HL-60 (cell line): ENCODE results near the gene AGL.
A peak's percentile ranks its signal among the peaks of the same experiment; 100 is the strongest.

Source experiments
- DNase-seq, 2 experiments: peaks; one replicate each; pipeline ENCODE4 v3.0.0-alpha.2; 2010 to 2020; ENCODE audit warnings: low read depth in 1 of 2, low spot score in 1 of 2
- H3K27ac ChIP-seq: fragments of 250-450 bp; sonication (Bioruptor Pico); replicated peaks from 2 replicates; pipeline ENCODE4 v1.5.1; 2020; ENCODE audit warnings: mild to moderate bottlenecking, moderate library complexity
- H3K27me3 ChIP-seq: fragments of 250-450 bp; sonication (Bioruptor Pico); 2 replicates; pipeline ENCODE4 v1.5.1; 2021; ENCODE audit warnings: mild to moderate bottlenecking, moderate library complexity; ENCODE audit not compliant: insufficient read depth, poor library complexity, severe bottlenecking
- H3K4me3 ChIP-seq: replicated peaks from 2 replicates; pipeline ENCODE4 v1.5.1; 2011; ENCODE audit warnings: mild to moderate bottlenecking, control low read depth, low read length; ENCODE audit not compliant: insufficient read depth
- GABPA ChIP-seq: IDR thresholded peaks from 2 replicates; pipeline ENCODE4 v1.6.1; 2012; ENCODE audit warnings: low read depth
- POLR2AphosphoS5 ChIP-seq: IDR thresholded peaks from 2 replicates; pipeline ENCODE4 v1.6.1; 2012; ENCODE audit warnings: low read depth
- REST ChIP-seq: IDR thresholded peaks from 2 replicates; pipeline ENCODE4 v1.6.1; 2012; ENCODE audit warnings: low read depth; ENCODE audit not compliant: insufficient replicate concordance
- SPI1 ChIP-seq: IDR thresholded peaks from 2 replicates; pipeline ENCODE4 v1.6.1; 2012; ENCODE audit warnings: low read depth, mild to moderate bottlenecking, borderline replicate concordance
- TF ChIP-seq, protein P1 (sequence below): IDR thresholded peaks from one replicate; pipeline ENCODE4 v1.5.1; 2011; ENCODE audit warnings: low read length, control low read depth, inconsistent platforms; ENCODE audit not compliant: insufficient read depth

The AGL gene

DNA sequence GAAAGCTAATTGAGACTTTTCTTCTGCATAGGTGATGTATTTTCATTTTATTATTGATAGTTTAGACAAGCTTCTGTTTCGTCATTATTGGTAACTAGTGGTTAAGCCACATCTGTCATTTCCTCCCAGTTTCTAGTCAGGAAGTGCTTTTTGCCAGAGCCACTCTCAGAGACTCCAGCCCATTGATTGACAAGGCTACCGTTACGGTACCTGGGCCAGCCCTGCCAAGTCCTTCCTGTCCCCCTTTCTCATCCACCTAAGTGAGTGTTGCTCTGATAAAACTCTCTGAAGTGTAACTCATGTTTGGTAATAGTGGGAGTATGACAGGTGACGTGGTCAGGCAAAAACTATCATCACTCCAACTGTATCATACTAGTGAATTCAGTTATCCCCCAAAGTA is 29.6 kb upstream of the AGL start:
- no peak overlapping the region for H3K4me3 ChIP-seq
- peak in 1 of 2 experiments; percentile 14 for DNase-seq
- H3K27ac ChIP-seq, result 0 out of 2 replicates have a peak overlapping the region, but pooled peaks have one; percentile 18
- H3K27me3 ChIP-seq, result no peaks in the 10 kb centered on the region
- TF ChIP-seq, protein P1, sequence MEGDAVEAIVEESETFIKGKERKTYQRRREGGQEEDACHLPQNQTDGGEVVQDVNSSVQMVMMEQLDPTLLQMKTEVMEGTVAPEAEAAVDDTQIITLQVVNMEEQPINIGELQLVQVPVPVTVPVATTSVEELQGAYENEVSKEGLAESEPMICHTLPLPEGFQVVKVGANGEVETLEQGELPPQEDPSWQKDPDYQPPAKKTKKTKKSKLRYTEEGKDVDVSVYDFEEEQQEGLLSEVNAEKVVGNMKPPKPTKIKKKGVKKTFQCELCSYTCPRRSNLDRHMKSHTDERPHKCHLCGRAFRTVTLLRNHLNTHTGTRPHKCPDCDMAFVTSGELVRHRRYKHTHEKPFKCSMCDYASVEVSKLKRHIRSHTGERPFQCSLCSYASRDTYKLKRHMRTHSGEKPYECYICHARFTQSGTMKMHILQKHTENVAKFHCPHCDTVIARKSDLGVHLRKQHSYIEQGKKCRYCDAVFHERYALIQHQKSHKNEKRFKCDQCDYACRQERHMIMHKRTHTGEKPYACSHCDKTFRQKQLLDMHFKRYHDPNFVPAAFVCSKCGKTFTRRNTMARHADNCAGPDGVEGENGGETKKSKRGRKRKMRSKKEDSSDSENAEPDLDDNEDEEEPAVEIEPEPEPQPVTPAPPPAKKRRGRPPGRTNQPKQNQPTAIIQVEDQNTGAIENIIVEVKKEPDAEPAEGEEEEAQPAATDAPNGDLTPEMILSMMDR, result no peak
- TF ChIP-seq SPI1 (peak; percentile 20; the same call in 1 of the 2 replicates), GABPA (no peak)

DNA sequence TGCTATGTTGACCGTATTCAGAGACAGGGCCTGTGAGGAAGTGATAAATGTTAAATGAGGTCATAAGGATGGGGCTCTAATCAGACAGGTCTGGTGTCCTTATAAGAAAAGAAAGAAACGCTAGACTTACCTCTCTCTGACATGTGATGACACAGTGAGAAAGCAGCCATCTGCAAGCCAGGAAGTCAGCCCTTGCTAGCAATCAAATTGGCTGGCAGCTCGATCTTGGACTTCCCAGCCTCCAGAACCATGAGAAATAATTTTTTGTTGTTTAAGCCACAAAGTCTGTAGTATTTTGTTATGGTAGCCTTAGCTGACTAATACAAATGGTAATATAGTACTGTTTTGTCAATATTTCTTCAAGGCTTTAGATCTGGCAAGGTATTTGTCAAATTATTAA is 25.1 kb upstream of the AGL start:
- TF ChIP-seq POLR2AphosphoS5 (no peak), REST (no peak), SPI1 (no peak), GABPA (no peak)
- TF ChIP-seq, protein P1, result no peak
- no peak overlapping the region for H3K27ac ChIP-seq
- DNase-seq, result no peak
- no peak overlapping the region for H3K4me3 ChIP-seq
- no peaks in the 10 kb centered on the region for H3K27me3 ChIP-seq

DNA sequence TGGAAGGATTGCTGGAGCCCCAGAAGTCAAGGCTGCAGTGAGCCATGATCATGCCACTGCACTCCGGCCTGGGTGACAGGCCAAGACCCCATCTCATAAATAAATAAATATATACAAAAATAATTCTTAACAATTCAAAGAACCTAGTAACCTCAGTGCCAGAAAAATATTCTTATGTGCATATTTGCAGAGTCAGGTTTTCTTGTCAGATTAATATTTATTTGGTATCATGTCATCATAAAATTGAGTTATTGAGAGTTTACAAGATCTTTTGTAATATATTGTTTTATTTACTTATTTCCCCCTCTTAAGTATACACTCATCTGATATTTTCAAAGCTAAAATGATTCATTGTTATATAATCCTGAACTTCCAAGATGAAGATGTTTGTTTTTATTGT is 24.5 kb upstream of the AGL start:
- TF ChIP-seq, protein P1, result no peak
- no peak for TF ChIP-seq POLR2AphosphoS5
- TF ChIP-seq REST, result no peak
- TF ChIP-seq SPI1, result no peak
- TF ChIP-seq GABPA, result no peak
- DNase-seq, result no peak
- H3K4me3 ChIP-seq, result no peak overlapping the region
- no peaks in the 10 kb centered on the region for H3K27me3 ChIP-seq
- H3K27ac ChIP-seq, result no peak overlapping the region

DNA sequence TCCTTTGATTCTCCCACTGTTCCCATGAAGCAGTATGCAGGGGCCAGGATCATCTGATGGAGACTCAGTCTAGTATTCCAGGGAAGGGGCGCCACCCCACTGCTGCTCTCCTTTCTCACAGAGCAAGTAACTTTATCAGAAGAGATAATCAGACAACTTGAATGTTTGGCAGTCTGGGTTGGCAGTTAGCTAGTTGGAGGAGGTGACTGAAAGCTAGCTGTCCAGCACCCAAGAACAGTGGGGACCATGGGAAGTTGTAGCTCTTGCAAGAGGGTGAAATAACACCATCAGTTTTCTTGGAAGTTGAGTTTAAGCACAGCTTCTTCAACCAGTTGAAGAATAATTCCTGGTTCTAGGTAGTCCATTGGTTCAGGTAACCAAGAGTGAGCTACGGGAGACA is 22.2 kb upstream of the AGL start:
- Histone ChIP-seq H3K27ac (peak overlapping the region; percentile 82), H3K4me3 (no peak overlapping the region), H3K27me3 (no peaks in the 10 kb centered on the region)
- peak in 1 of 2 experiments; percentile 74 for DNase-seq
- TF ChIP-seq REST (peak; percentile 76), GABPA (no peak)
